Measurements from ENCODE around the gene C4orf36.

C4orf36 gene

GRCh38 chr4:86891762-86892635, at the start of gene C4orf36:
TSS of gene C4orf36 (minus strand) at chr4:86892422. CDS start at chr4:86891520, 902 bp downstream.
- peak; percentile 65 for ATAC-seq
- DNase-seq: peak; percentile 45

- DNase-seq (no peak), ATAC-seq (no peak)
Observed at GRCh38 chr4:86940920-86941460, 48.8 kb upstream of the C4orf36 start.

GRCh38 chr4:86939729-86940575, 47.7 kb upstream of the C4orf36 start:
- peak; percentile 22 for ATAC-seq
- peak; percentile 27 for DNase-seq

GRCh38 chr4:86938771-86939520, 46.7 kb upstream of the C4orf36 start:
- no peak for DNase-seq
- ATAC-seq: no peak

GRCh38 chr4:86935853-86936733, 43.9 kb upstream of the C4orf36 start:
- DNase-seq (peak; percentile 74), ATAC-seq (peak; percentile 66)

- no peak for ATAC-seq
- no peak for DNase-seq
Observed at GRCh38 chr4:86935566-86935852, 43.3 kb upstream of the C4orf36 start.

GRCh38 chr4:86934771-86935565, 42.7 kb upstream of the C4orf36 start, which contains the start of gene AFF1:
TSS of gene AFF1 (plus strand) at chr4:86935011. CDS start at chr4:86948534, 13,523 bp downstream.
- ATAC-seq (peak; percentile 86), DNase-seq (peak; percentile 90)

- no peak for ATAC-seq
- DNase-seq: no peak
Observed at GRCh38 chr4:86934147-86934770, 42.0 kb upstream of the C4orf36 start.

- ATAC-seq: no peak
Observed at GRCh38 chr4:86928400-86929255, 36.4 kb upstream of the C4orf36 start.

GRCh38 chr4:86927843-86928395, 35.7 kb upstream of the C4orf36 start:
- ATAC-seq (peak; percentile 91), DNase-seq (peak; percentile 22)

More at GRCh38 chr4:86928400-86929255, 36.4 kb upstream of the C4orf36 start:
- no peak for DNase-seq

GRCh38 chr4:86926435-86927086, 34.3 kb upstream of the C4orf36 start:
- ATAC-seq (no peak), DNase-seq (no peak)

GRCh38 chr4:86924811-86925210, 32.6 kb upstream of the C4orf36 start:
- ATAC-seq (no peak), DNase-seq (no peak)

GRCh38 chr4:86921608-86922252, 29.5 kb upstream of the C4orf36 start:
- no peak for DNase-seq
- no peak for ATAC-seq

- DNase-seq (no peak), ATAC-seq (no peak)
Observed at GRCh38 chr4:86919561-86920223, 27.5 kb upstream of the C4orf36 start.

- DNase-seq (no peak), ATAC-seq (no peak)
Observed at GRCh38 chr4:86918539-86919072, 26.4 kb upstream of the C4orf36 start.
